ENCODE measurements around the gene CBLB. TPM values are rescaled to one million over a fixed set of nuclear protein-coding genes. Genes with fewer than 3 reads are reported as not detected.

CBLB gene
- total and polyA plus RNA-seq, 10 donors, result 13.8 to 138 (median 67.5) TPM

DNA sequence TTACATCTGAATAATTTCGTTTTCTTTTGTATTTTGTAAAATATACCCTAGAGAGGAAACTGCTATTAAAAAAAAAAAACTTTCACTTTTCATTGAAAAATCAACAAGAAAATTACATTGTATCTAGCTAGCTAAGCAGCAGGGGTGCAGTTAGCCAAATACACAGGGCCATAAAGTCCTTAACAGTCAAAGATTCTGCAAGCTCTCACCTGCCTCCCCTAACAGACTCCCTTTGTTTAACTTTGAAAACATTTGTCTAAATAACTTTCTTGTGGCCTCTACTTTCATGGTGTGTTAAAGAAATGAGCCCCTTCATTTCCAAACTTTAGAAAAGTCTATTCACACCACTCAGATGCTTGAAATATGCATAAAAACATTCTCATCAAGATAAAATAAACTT is 23.3 kb downstream of the CBLB start:
- TF ChIP-seq POLR2AphosphoS5 (IDR thresholded peaks at IDR 0.05) (no peak), POLR2A (IDR thresholded peaks at IDR 0.05) (no peak)
- TF ChIP-seq, protein P1, sequence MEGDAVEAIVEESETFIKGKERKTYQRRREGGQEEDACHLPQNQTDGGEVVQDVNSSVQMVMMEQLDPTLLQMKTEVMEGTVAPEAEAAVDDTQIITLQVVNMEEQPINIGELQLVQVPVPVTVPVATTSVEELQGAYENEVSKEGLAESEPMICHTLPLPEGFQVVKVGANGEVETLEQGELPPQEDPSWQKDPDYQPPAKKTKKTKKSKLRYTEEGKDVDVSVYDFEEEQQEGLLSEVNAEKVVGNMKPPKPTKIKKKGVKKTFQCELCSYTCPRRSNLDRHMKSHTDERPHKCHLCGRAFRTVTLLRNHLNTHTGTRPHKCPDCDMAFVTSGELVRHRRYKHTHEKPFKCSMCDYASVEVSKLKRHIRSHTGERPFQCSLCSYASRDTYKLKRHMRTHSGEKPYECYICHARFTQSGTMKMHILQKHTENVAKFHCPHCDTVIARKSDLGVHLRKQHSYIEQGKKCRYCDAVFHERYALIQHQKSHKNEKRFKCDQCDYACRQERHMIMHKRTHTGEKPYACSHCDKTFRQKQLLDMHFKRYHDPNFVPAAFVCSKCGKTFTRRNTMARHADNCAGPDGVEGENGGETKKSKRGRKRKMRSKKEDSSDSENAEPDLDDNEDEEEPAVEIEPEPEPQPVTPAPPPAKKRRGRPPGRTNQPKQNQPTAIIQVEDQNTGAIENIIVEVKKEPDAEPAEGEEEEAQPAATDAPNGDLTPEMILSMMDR (IDR thresholded peaks at IDR 0.05 in 8 of 11, conservative IDR thresholded peaks at IDR 0.05 in 3 of 11), result no peak
- Histone ChIP-seq H3K9me3 (no peaks in the 10 kb centered on the region), H3K27me3 (replicated peaks in 1 of 7) (no peaks in the 10 kb centered on the region), H3K36me3 (peaks cover 0 to 39% (median 2%) of the 10 kb centered on the region in 6 donors), H3K4me1 (peaks cover 8 to 68% (median 41%) of the 10 kb centered on the region in 6 donors), H3K4me3 (no peak overlapping the region), H3K27ac (no peak overlapping the region)
- DNase-seq, result no peak
- 50 to 63% (median 53%) methylated on average over 1 of the region's 1 CpG for WGBS, 5 donors
- intact Hi-C loops (cut with DNase I; ENCODE audit: low total_unique reads), result no loop called here

DNA sequence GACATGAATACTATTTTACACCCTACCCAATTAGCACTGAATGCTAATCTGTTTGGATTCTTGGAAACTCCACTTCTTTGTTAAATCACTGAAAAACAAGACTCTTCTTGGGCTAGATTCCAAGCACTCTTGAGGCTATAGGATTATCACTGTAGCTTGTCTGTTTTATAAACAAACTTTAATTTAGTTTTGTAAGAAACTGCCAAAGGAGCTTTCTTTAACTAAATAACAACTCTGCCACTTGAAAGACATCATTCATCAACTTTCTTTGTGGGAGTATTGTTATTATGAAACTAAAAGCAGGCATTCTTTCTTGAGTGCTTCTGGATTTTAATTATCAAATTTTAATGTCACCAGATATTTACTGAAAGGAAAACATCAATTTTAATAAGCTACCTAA is 24.1 kb downstream of the CBLB start:
- Histone ChIP-seq H3K36me3 (peaks cover 0 to 35% (median 2%) of the 10 kb centered on the region in 6 donors), H3K27me3 (replicated peaks in 1 of 7) (no peaks in the 10 kb centered on the region), H3K4me3 (no peak overlapping the region), H3K9me3 (no peaks in the 10 kb centered on the region), H3K27ac (peak overlapping the region in 1 of 8 donors; percentile 1), H3K4me1 (peaks cover 8 to 68% (median 41%) of the 10 kb centered on the region in 6 donors)
- no peak for DNase-seq
- intact Hi-C loops (cut with DNase I; ENCODE audit: low total_unique reads), result no loop called here
- TF ChIP-seq POLR2AphosphoS5 (IDR thresholded peaks at IDR 0.05) (no peak), POLR2A (IDR thresholded peaks at IDR 0.05) (no peak)
- TF ChIP-seq, protein P1 (IDR thresholded peaks at IDR 0.05 in 8 of 11, conservative IDR thresholded peaks at IDR 0.05 in 3 of 11), result no peak

DNA sequence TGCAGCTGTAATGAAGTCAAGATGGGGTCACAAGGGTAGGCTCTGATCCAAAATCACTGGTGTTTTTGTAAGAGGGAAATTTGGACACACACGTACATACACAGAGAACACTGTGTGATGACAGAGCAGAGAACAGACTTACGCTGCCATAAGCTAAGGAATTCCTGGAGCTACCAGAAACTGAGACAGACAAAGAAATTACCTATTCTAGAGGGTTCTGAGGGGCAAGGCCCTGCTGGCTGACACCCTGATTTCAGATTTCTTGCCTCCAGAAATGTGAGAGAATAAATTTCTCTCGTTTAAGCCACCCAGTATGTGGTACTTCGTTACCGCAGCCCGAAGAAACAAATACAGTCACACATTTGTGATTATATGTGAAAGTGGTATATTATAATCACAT is 24.8 kb downstream of the CBLB start:
- H3K36me3 ChIP-seq, result peaks cover 0 to 38% (median 2%) of the 10 kb centered on the region in 6 donors
- intact Hi-C loops (cut with DNase I; ENCODE audit: low total_unique reads), result no loop called here
- WGBS, 5 donors, result 78 to 91% (median 86%) methylated on average over 6 of the region's 6 CpGs
- no peak overlapping the region for H3K4me3 ChIP-seq
- TF ChIP-seq POLR2A (IDR thresholded peaks at IDR 0.05), result no peak
- TF ChIP-seq, protein P1 (IDR thresholded peaks at IDR 0.05 in 8 of 11, conservative IDR thresholded peaks at IDR 0.05 in 3 of 11), result no peak
- no peak for TF ChIP-seq POLR2AphosphoS5 (IDR thresholded peaks at IDR 0.05)
- H3K27me3 ChIP-seq (replicated peaks in 1 of 7), result no peaks in the 10 kb centered on the region
- no peaks in the 10 kb centered on the region for H3K9me3 ChIP-seq
- DNase-seq, result no peak
- H3K27ac ChIP-seq, result peak overlapping the region in 1 of 8 donors; percentile 12
- H3K4me1 ChIP-seq, result peaks cover 8 to 67% (median 42%) of the 10 kb centered on the region in 6 donors

DNA sequence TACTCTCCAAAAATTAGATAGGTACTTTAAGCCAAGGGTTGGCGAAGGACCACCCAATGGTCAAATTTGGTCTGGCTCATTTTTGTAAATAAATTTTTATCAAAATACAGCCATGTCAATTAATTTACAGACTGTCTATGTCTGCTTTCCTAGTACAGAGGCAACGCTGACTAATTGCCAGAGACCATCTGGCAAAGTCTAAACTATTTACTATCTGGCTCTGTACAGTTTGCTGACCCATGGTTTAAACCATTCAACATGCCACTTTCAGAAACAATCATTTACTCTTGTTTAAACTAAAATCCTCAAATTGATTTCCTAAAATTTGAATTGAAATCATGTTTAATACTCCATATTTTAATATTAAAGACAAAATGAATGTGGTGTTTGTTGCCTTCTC is 25.9 kb downstream of the CBLB start:
- 83 to 91% (median 90%) methylated on average over 2 of the region's 2 CpGs for WGBS, 5 donors
- DNase-seq, result no peak
- Histone ChIP-seq H3K36me3 (peaks cover 0 to 36% (median 2%) of the 10 kb centered on the region in 6 donors), H3K4me1 (peaks cover 8 to 67% (median 43%) of the 10 kb centered on the region in 6 donors), H3K9me3 (no peaks in the 10 kb centered on the region), H3K27me3 (replicated peaks in 1 of 7) (no peaks in the 10 kb centered on the region), H3K27ac (no peak overlapping the region), H3K4me3 (no peak overlapping the region)
- intact Hi-C loops (cut with DNase I; ENCODE audit: low total_unique reads), result no loop called here
- TF ChIP-seq, protein P1 (IDR thresholded peaks at IDR 0.05 in 8 of 11, conservative IDR thresholded peaks at IDR 0.05 in 3 of 11), result no peak
- TF ChIP-seq POLR2A (IDR thresholded peaks at IDR 0.05), result no peak
- no peak for TF ChIP-seq POLR2AphosphoS5 (IDR thresholded peaks at IDR 0.05)
